Measurements from ENCODE around the gene TOMM70. TPM values are rescaled to one million over a fixed set of nuclear protein-coding genes. Genes with fewer than 3 reads are reported as not detected.

Gene TOMM70
- polyA plus RNA-seq, 1 donor (not counting 4 experiments of a cell fraction or from before 2014, with no cell fraction given), result 40.8 TPM

GRCh38 chr3:100407164-100407563 is 6.3 kb upstream of the TOMM70 start:
- H3K4me1 ChIP-seq (ENCODE audit: control insufficient read depth, extremely low read depth, insufficient read depth, low read length), result peaks cover 16% of the 10 kb centered on the region
- FAIRE-seq (no peak), DNase-seq (ENCODE audit: low read depth, low spot score) (no peak)
- dilution Hi-C loops (cut with MboI; ENCODE audit: extremely low pct_ligation_motif_present, low sequenced_read_pairs), result no loop called here
- no peaks in the 10 kb centered on the region for H3K27me3 ChIP-seq (ENCODE audit: control insufficient read depth, extremely low read depth, insufficient read depth, low read length)
- H3K9me1 ChIP-seq (ENCODE audit: control insufficient read depth, extremely low read depth, insufficient read depth, low read length), result no peaks in the 10 kb centered on the region
- no peak for TF ChIP-seq EZH2 (IDR thresholded peaks at IDR 0.05; ENCODE audit: low read length)
- TF ChIP-seq, protein P1, sequence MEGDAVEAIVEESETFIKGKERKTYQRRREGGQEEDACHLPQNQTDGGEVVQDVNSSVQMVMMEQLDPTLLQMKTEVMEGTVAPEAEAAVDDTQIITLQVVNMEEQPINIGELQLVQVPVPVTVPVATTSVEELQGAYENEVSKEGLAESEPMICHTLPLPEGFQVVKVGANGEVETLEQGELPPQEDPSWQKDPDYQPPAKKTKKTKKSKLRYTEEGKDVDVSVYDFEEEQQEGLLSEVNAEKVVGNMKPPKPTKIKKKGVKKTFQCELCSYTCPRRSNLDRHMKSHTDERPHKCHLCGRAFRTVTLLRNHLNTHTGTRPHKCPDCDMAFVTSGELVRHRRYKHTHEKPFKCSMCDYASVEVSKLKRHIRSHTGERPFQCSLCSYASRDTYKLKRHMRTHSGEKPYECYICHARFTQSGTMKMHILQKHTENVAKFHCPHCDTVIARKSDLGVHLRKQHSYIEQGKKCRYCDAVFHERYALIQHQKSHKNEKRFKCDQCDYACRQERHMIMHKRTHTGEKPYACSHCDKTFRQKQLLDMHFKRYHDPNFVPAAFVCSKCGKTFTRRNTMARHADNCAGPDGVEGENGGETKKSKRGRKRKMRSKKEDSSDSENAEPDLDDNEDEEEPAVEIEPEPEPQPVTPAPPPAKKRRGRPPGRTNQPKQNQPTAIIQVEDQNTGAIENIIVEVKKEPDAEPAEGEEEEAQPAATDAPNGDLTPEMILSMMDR (optimal IDR thresholded peaks at IDR 0.05 in 1 of 3, IDR thresholded peaks at IDR 0.05 in 1 of 3, conservative IDR thresholded peaks at IDR 0.05 in 1 of 3; ENCODE audit: extremely low read depth in 1 of 3, insufficient read depth in 2 of 3, low read length in 3 of 3), result no peak
- H3K79me2 ChIP-seq (ENCODE audit: control insufficient read depth, insufficient read depth, low read length), result no peaks in the 10 kb centered on the region
- no peak overlapping the region for H3K27ac ChIP-seq (ENCODE audit: control insufficient read depth, insufficient read depth, low read length)
- no peak overlapping the region for H3K4me2 ChIP-seq (ENCODE audit: control insufficient read depth, extremely low read depth, insufficient read depth, low read depth, low read length)
- H4K20me1 ChIP-seq (ENCODE audit: control insufficient read depth, extremely low read depth, insufficient read depth, low read length), result no peaks in the 10 kb centered on the region
- H3K9me3 ChIP-seq (ENCODE audit: control insufficient read depth, low read depth, low read length), result no peaks in the 10 kb centered on the region
- H2AFZ ChIP-seq (ENCODE audit: control insufficient read depth, low read length), result no peak overlapping the region
- H3K4me3 ChIP-seq (ENCODE audit: control insufficient read depth in 2 of 3, extremely low read depth in 1 of 3, insufficient read depth in 2 of 3, low read depth in 1 of 3, low read length in 3 of 3), result no peak overlapping the region
- no peaks in the 10 kb centered on the region for H3K36me3 ChIP-seq (ENCODE audit: control insufficient read depth in 2 of 2, extremely low read depth in 1 of 2, insufficient read depth in 2 of 2, low read length in 2 of 2)
- no peak overlapping the region for H3K9ac ChIP-seq (ENCODE audit: control insufficient read depth, extremely low read depth, insufficient read depth, low read length)

- no peak overlapping the region for H2AFZ ChIP-seq (ENCODE audit: control insufficient read depth, low read length)
- peaks cover 18% of the 10 kb centered on the region for H3K4me1 ChIP-seq (ENCODE audit: control insufficient read depth, extremely low read depth, insufficient read depth, low read length)
- H3K9ac ChIP-seq (ENCODE audit: control insufficient read depth, extremely low read depth, insufficient read depth, low read length), result no peak overlapping the region
- dilution Hi-C loops (cut with MboI; ENCODE audit: extremely low pct_ligation_motif_present, low sequenced_read_pairs), result no loop called here
- H4K20me1 ChIP-seq (ENCODE audit: control insufficient read depth, extremely low read depth, insufficient read depth, low read length), result peaks cover 4% of the 10 kb centered on the region
- TF ChIP-seq, protein P1 (optimal IDR thresholded peaks at IDR 0.05 in 1 of 3, IDR thresholded peaks at IDR 0.05 in 1 of 3, conservative IDR thresholded peaks at IDR 0.05 in 1 of 3; ENCODE audit: extremely low read depth in 1 of 3, insufficient read depth in 2 of 3, low read length in 3 of 3), result no peak
- TF ChIP-seq EZH2 (IDR thresholded peaks at IDR 0.05; ENCODE audit: low read length), result no peak
- DNase-seq (ENCODE audit: low read depth, low spot score) (no peak), FAIRE-seq (no peak)
- H3K27me3 ChIP-seq (ENCODE audit: control insufficient read depth, extremely low read depth, insufficient read depth, low read length), result no peaks in the 10 kb centered on the region
- no peak overlapping the region for H3K4me2 ChIP-seq (ENCODE audit: control insufficient read depth, extremely low read depth, insufficient read depth, low read depth, low read length)
- no peaks in the 10 kb centered on the region for H3K9me3 ChIP-seq (ENCODE audit: control insufficient read depth, low read depth, low read length)
- peaks cover 18% of the 10 kb centered on the region for H3K79me2 ChIP-seq (ENCODE audit: control insufficient read depth, insufficient read depth, low read length)
- H3K36me3 ChIP-seq (ENCODE audit: control insufficient read depth in 2 of 2, extremely low read depth in 1 of 2, insufficient read depth in 2 of 2, low read length in 2 of 2), result no peaks in the 10 kb centered on the region
- no peak overlapping the region for H3K27ac ChIP-seq (ENCODE audit: control insufficient read depth, insufficient read depth, low read length)
- H3K9me1 ChIP-seq (ENCODE audit: control insufficient read depth, extremely low read depth, insufficient read depth, low read length), result no peaks in the 10 kb centered on the region
- H3K4me3 ChIP-seq (ENCODE audit: control insufficient read depth in 2 of 3, extremely low read depth in 1 of 3, insufficient read depth in 2 of 3, low read depth in 1 of 3, low read length in 3 of 3), result no peak overlapping the region
Measured at GRCh38 chr3:100404250-100404548, 3.3 kb upstream of the TOMM70 start.
